Kidney (tissue), 14 donors: Measurements from ENCODE around the gene HRCT1. TPM values are rescaled to one million over a fixed set of nuclear protein-coding genes. Genes with fewer than 3 reads are reported as not detected.
"Not testable (repeated sequence)": the region's sequence is repeated elsewhere in the genome, so short reads cannot be mapped to it uniquely, and the experiment has no call there.

Experiments used
- DNase-seq, 5 donors: peaks; one replicate each; pipeline ENCODE4 v3.0.0-alpha.2; 2013 to 2020
- FAIRE-seq: peaks from 2 replicates; lab custom pipeline; 2012; peaks lifted over from hg19 to GRCh38; lab: Jason Lieb, UNC
- H3K27ac ChIP-seq, 2 donors: one replicate each; pipeline ENCODE4 v1.7.0; 2013; ENCODE audit warnings: low read depth in 2 of 2, low read length in 2 of 2, inconsistent platforms in 1 of 2
- H3K27me3 ChIP-seq: one replicate; pipeline ENCODE4 v1.7.1; 2013; ENCODE audit warnings: low read length, inconsistent platforms; ENCODE audit not compliant: control insufficient read depth, insufficient read depth
- H3K36me3 ChIP-seq, 3 donors: one replicate each; pipeline versions ENCODE4 v1.7.0 to v1.7.1; 2013; ENCODE audit warnings: low read length in 3 of 3, control low read depth in 1 of 3, inconsistent platforms in 1 of 3; ENCODE audit not compliant: insufficient read depth in 3 of 3, control insufficient read depth in 2 of 3
- H3K4me1 ChIP-seq, 3 donors: one replicate each; pipeline versions ENCODE4 v1.7.0 to v1.7.1; 2013; ENCODE audit warnings: low read length in 3 of 3, inconsistent platforms in 1 of 3, low read depth in 1 of 3; ENCODE audit not compliant: control insufficient read depth in 2 of 3, insufficient read depth in 2 of 3
- H3K4me3 ChIP-seq, 3 donors: one replicate each; pipeline versions ENCODE4 v1.7.0 to v1.8.1; 2013; ENCODE audit warnings: low read length in 3 of 3, control low read depth in 1 of 3, inconsistent platforms in 1 of 3
- H3K9ac ChIP-seq, 3 donors: one replicate each; pipeline versions ENCODE4 v1.7.0 to v1.7.1; 2013; ENCODE audit warnings: low read length in 3 of 3, control low read depth in 1 of 3, inconsistent platforms in 1 of 3
- H3K9me3 ChIP-seq, 3 donors: one replicate each; pipeline versions ENCODE4 v1.7.0 to v1.7.1; 2013; ENCODE audit warnings: low read length in 3 of 3, control low read depth in 1 of 3, inconsistent platforms in 1 of 3; ENCODE audit not compliant: control insufficient read depth in 2 of 3, insufficient read depth in 1 of 3
- intact Hi-C: fragments of 100-400 bp; cut with DNase I; formaldehyde crosslinking; loops from one replicate; pipeline ENCODE4 v1.11.1; 2022
- polyA plus RNA-seq: library from polyadenylated mRNA; stranded (reverse); fragments of 350-450 nt; fragmentation: Illumina TruSeq; extraction: RNeasy Lipid Tissue Mini Kit (QIAGEN cat#74804); gene quantifications from one replicate; pipeline ENCODE4 v1.2.3, GENCODE V29; 2014; ENCODE audit warnings: low read depth, low replicate concordance; ENCODE audit not compliant: insufficient read depth
- total RNA-seq: library from RNA; stranded (reverse); fragmentation: NEBNext Ultra II Directional; extraction: Animal tissue kit (Norgen Biotek cat#: 25700); gene quantifications from one replicate; pipeline ENCODE4 v1.2.1, GENCODE V29; 2021
- TF ChIP-seq, protein P1 (sequence below): IDR thresholded peaks from 3 replicates; pipeline ENCODE4 v1.5.1; 2012; ENCODE audit warnings: mild to moderate bottlenecking, moderate library complexity, borderline replicate concordance; ENCODE audit not compliant: insufficient read depth; ENCODE audit errors: extremely low read depth
- donor health status: control.
- donor health status: control.
- donor health status: control.
- donor health status: control.
- donor health status: control.
- donor health status: DM: yes; HTN: yes; CAD: no.
- donor health status: Normal renal cell carcinoma (clear cell type).

Gene HRCT1
- total and polyA plus RNA-seq, 2 donors from 2014 or later, result 13.3 to 51.2 TPM

DNA sequence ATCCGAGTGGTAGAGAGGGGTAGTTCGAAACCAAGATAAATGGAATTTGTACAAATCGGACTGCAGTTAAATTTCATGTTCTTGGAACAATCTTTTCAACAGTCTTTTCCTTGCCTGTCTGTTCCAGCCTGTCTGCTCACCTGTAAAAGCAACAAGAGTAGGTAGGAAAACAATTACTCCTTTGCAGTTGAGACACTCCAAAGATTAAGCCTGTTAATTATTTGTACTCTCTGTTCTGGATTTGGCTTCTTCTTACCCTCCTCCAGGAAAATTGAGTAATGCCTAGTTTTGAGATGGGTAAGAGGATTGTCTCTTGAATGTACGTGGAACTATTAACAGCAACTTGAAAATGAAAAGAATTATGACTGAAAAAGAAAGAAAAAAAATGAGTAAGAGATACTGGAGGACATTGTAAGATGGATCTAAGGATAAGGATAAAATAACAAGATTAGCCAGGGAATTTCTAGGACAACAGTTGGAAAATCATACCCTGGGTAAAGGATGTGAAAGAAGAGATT lies 27.6 kb downstream of the HRCT1 start:
- FAIRE-seq, result no peak
- Histone ChIP-seq H3K9ac (no peak overlapping the region), H3K9me3 (no peaks in the 10 kb centered on the region), H3K27me3 (no peaks in the 10 kb centered on the region), H3K4me1 (peaks cover 0 to 6% (median 0%) of the 10 kb centered on the region in 3 donors), H3K4me3 (no peak overlapping the region), H3K36me3 (no peaks in the 10 kb centered on the region), H3K27ac (peak overlapping the region in 1 of 2 donors; percentile 69)
- TF ChIP-seq, protein P1, sequence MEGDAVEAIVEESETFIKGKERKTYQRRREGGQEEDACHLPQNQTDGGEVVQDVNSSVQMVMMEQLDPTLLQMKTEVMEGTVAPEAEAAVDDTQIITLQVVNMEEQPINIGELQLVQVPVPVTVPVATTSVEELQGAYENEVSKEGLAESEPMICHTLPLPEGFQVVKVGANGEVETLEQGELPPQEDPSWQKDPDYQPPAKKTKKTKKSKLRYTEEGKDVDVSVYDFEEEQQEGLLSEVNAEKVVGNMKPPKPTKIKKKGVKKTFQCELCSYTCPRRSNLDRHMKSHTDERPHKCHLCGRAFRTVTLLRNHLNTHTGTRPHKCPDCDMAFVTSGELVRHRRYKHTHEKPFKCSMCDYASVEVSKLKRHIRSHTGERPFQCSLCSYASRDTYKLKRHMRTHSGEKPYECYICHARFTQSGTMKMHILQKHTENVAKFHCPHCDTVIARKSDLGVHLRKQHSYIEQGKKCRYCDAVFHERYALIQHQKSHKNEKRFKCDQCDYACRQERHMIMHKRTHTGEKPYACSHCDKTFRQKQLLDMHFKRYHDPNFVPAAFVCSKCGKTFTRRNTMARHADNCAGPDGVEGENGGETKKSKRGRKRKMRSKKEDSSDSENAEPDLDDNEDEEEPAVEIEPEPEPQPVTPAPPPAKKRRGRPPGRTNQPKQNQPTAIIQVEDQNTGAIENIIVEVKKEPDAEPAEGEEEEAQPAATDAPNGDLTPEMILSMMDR, result no peak
- DNase-seq, result no peak
- intact Hi-C loops, result no loop called here

DNA sequence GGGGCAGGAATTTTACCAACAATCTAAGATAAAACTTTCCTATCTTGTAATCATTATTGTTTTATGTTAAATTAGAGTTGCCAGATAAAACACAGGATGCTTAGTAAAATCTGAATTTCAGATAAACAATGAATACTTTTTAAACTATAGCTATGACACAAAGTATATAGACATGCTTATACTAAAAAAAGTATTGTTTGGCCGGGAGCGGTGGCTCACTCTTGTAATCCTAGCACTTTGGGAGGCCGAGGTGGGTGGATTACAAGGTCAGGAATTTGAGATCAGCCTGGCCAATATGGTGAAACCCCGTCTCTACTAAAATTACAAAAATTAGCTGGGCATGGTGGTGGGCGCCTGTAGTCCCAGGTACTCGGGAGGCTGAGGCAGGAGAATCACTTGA lies 28.1 kb downstream of the HRCT1 start:
- DNase-seq, H3K4me3 ChIP-seq, FAIRE-seq, intact Hi-C loops, H3K4me1 ChIP-seq, H3K9me3 ChIP-seq, H3K36me3 ChIP-seq, H3K27me3 ChIP-seq, H3K9ac ChIP-seq: not testable (repeated sequence)
- peak overlapping the region in 1 of 2 donors; percentile 69 for H3K27ac ChIP-seq

DNA sequence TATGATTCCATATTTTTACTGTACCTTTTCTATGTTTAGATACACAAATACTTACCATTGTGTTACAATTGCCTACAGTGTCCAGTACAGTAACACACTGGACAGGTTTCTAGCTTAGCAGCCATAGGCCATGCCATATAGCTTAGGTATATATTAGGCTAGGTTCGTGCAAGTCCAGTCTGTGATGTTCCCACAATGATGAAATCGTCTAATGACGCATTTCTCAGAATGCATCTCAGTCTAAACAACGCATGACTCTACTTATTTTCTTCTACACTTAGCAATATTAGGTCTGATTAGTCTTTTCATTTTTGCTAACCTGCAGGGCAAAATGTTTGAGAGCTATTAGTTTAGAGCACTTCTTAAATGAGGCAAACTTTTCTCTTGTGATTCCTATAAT lies 29.3 kb downstream of the HRCT1 start:
- intact Hi-C loops, result no loop called here
- Histone ChIP-seq H3K27ac (no peak overlapping the region), H3K9ac (no peak overlapping the region), H3K9me3 (no peaks in the 10 kb centered on the region), H3K36me3 (no peaks in the 10 kb centered on the region), H3K4me1 (no peaks in the 10 kb centered on the region), H3K27me3 (no peaks in the 10 kb centered on the region), H3K4me3 (no peak overlapping the region)
- TF ChIP-seq, protein P1, result no peak
- FAIRE-seq (no peak), DNase-seq (no peak)

DNA sequence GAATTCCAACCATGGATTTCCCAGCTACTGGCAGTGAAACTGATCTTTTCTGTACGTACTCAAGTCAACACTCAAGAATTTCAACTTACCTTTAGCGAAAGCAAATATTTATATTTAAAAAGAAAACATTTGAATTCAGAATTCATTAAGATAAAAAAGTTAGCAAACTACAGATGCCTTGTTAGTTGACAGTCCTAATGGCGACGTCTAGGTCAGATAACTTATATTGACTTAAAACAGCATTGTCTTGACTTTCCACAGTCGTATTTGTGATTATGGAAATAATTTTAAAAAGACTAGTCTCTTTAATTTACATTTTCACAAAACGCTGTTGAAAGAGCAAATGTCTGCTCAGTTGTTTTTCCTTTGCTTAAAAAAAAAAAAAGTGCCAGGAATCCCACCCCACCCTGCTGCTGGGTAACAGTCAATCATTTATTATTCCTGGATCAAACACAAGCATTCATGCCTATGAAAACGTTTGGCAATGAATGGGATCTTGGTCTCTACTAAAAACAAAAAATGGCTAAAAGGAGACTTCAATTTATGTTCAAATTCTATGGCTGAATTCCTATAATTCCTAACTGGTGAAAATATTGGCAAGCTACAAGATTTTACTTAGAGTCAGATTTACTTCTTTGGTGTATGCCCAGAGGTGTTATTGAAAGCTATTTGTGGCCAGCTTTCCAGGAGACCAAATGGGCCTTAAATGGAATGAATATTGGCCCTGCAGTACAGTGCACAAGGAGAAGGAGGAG lies 29.9 kb downstream of the HRCT1 start:
- H3K4me1 ChIP-seq, result peaks cover 0 to 3% (median 0%) of the 10 kb centered on the region in 3 donors
- FAIRE-seq (no peak), DNase-seq (no peak)
- H3K27me3 ChIP-seq, result no peaks in the 10 kb centered on the region
- no peaks in the 10 kb centered on the region for H3K9me3 ChIP-seq
- H3K4me3 ChIP-seq, result no peak overlapping the region
- H3K36me3 ChIP-seq, result no peaks in the 10 kb centered on the region
- TF ChIP-seq, protein P1, result no peak
- no peak overlapping the region for H3K27ac ChIP-seq
- intact Hi-C loops, result no loop called here
- no peak overlapping the region for H3K9ac ChIP-seq
